NCI-H82 treated with DMSO at 0.1 percent for 48 hours (cell line): Measurements from ENCODE around the gene ADGRE1.

Experiments used
- DNase-seq: peaks from one replicate; lab custom pipeline; 2025; ENCODE audit not compliant: unreplicated experiment; lab: John Stamatoyannopoulos, UW

Gene ADGRE1

GRCh38 chr19:6876748-6877147 lies 10.6 kb upstream of the ADGRE1 start:
- no peak for DNase-seq

- DNase-seq: no peak
Measured at GRCh38 chr19:6877766-6878165, 9.6 kb upstream of the ADGRE1 start.

GRCh38 chr19:6886277-6886897 lies 992 bp upstream of the ADGRE1 start:
- DNase-seq: no peak

- DNase-seq: no peak
Measured at GRCh38 chr19:6888967-6889366, 1.6 kb downstream of the ADGRE1 start.

GRCh38 chr19:6890401-6890913 lies 3.1 kb downstream of the ADGRE1 start:
- no peak for DNase-seq

- DNase-seq: no peak
Measured at GRCh38 chr19:6890938-6891337, 3.6 kb downstream of the ADGRE1 start.

GRCh38 chr19:6891761-6892385 lies 4.5 kb downstream of the ADGRE1 start:
- DNase-seq: no peak

GRCh38 chr19:6894313-6894712 lies 6.9 kb downstream of the ADGRE1 start:
- no peak for DNase-seq

GRCh38 chr19:6903446-6903845 lies 16.1 kb downstream of the ADGRE1 start:
- DNase-seq: no peak

- no peak for DNase-seq
Measured at GRCh38 chr19:6906559-6907060, 19.2 kb downstream of the ADGRE1 start.

- DNase-seq: no peak
Measured at GRCh38 chr19:6911523-6911922, 24.1 kb downstream of the ADGRE1 start.

- no peak for DNase-seq
Measured at GRCh38 chr19:6914321-6914720, 26.9 kb downstream of the ADGRE1 start.

- no peak for DNase-seq
Measured at GRCh38 chr19:6916952-6917351, 29.6 kb downstream of the ADGRE1 start.

- DNase-seq: no peak
Measured at GRCh38 chr19:6925386-6925785, 38.0 kb downstream of the ADGRE1 start.

GRCh38 chr19:6925801-6926751 lies 38.7 kb downstream of the ADGRE1 start:
- no peak for DNase-seq

GRCh38 chr19:6930190-6930589 lies 42.8 kb downstream of the ADGRE1 start:
- DNase-seq: no peak

- DNase-seq: no peak
Measured at GRCh38 chr19:6935069-6935468, 47.7 kb downstream of the ADGRE1 start.

- DNase-seq: no peak
Measured at GRCh38 chr19:6935618-6936017, 48.2 kb downstream of the ADGRE1 start.

GRCh38 chr19:6945733-6946132 lies 58.4 kb downstream of the ADGRE1 start:
- DNase-seq: no peak

GRCh38 chr19:6947745-6948144 lies 60.4 kb downstream of the ADGRE1 start:
- no peak for DNase-seq

- no peak for DNase-seq
Measured at GRCh38 chr19:6948884-6949283, 61.5 kb downstream of the ADGRE1 start.
